NCI-H2227 treated with DMSO at 0.1 percent for 48 hours (cell line): ENCODE measurements around the gene RALY.

Source experiments
- DNase-seq: peaks from one replicate; lab custom pipeline; 2025; lab: John Stamatoyannopoulos, UW

Gene RALY

GRCh38 chr20:33993576-33994221 lies at the start of gene RALY:
RALY (plus strand) TSS chr20:33993911; CDS start chr20:34072075, 78,164 bp downstream.
- no peak for DNase-seq

DNA sequence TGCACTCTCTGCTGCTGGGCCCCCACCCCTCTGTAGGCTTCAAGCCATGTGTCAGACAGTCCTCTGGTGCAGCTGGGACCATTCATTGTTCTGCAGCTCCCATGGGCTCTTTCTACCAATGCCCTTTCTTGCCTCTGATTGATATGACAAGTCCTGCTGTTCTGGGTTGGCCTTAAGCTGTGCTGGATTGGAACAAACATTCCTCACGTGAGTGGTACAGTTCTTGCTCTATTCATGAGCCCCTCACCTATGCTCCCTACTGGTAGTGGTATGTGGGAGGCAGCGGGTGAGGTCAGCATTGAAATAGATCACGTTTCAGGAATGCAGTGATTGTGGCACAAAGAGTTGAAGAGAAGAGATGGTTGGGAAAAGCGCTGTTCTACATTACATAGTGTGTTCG lies 48.8 kb upstream of the RALY start:
- no peak for DNase-seq

GRCh38 chr20:33945391-33946081 lies 48.2 kb upstream of the RALY start:
- no peak for DNase-seq

GRCh38 chr20:33947709-33948295 lies 45.9 kb upstream of the RALY start:
- DNase-seq = no peak

DNA sequence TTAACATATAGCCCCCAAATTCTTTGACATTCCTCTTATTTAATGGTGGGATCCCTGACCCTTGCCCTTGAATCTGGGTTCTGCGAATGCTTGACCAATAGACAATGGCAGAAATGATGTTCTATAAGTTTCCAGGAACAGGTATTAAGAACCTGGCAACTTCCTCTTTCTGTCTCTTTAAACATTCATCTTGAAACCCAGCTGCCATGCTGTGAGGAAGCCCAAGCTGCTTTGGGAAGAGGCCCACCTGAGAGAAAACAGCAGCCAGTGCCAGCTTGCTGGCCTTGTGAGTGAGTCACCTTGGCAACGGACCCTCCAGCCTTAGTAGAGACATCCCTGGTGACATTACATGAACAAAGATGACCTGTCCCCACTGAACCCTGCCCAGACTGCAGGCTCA lies 45.2 kb upstream of the RALY start:
- DNase-seq = no peak

DNA sequence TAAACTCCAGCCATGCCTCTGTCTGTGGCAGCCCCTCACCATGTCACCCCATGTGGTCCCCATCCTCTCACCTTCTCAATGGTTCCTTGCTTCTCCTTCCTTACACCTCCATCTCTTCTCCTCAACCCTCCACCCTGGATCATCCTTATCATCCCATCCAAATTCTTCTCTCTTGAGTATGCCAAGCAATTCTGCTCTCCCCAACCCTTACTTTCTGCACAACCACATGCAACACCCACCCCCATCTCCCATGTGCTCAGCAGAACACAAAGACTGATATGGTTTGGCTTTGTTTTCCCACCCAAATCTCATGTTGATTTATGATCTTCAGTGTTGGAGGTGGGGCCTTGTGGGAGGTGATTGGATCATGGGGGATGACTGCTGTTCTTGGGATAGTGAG lies 42.5 kb upstream of the RALY start:
- no peak for DNase-seq

GRCh38 chr20:33954504-33954903 lies 39.2 kb upstream of the RALY start:
- no peak for DNase-seq

DNA sequence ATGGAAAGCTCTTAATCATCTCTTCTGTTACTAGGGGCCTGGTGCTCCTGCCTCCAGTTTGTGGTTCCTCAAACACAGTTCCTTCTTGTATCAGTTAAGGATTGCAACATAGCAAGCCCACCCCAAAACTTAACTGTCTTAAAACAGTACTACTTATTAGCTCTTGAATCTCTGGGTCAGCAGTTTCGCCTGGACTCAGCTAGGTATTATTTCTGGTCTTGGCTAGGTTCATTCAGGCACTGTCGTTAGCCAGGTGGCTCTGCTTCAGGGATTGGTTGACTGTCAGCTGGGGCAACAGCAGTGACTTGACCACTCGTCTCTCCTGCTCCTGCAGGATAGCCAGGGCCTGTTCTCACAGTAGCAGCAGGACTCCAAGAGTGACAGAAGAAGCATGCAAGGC lies 30.0 kb upstream of the RALY start:
- no peak for DNase-seq

GRCh38 chr20:33964441-33964840 lies 29.3 kb upstream of the RALY start:
- DNase-seq = no peak

GRCh38 chr20:33967126-33967525 lies 26.6 kb upstream of the RALY start:
- no peak for DNase-seq

- DNase-seq = no peak
Measured at GRCh38 chr20:33969563-33969962, 24.1 kb upstream of the RALY start.

GRCh38 chr20:33970229-33970628 lies 23.5 kb upstream of the RALY start:
- no peak for DNase-seq

GRCh38 chr20:33971147-33971975 lies 22.4 kb upstream of the RALY start:
- no peak for DNase-seq

GRCh38 chr20:33976959-33977358 lies 16.8 kb upstream of the RALY start:
- DNase-seq = no peak

DNA sequence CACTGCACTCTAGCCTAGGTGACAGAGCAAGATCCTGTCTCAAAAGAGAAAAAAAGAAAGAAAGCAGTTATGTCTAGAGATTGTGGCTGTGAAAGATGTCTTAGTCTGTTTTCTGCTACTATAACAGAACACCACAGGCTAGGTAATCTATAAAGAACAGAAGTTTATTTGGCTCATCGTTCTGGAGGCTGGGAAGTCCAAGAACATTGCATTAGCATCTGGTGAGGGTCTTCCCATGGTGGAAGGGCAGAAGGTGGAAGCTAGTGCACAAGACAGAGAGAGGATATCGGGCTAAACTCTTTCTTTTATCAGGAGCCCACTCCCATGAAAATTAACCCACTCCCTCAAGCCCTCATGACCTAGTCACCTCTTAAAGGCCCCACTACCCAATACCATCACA lies 16.2 kb upstream of the RALY start:
- DNase-seq = no peak

- no peak for DNase-seq
Measured at GRCh38 chr20:33979094-33979493, 14.6 kb upstream of the RALY start.

DNA sequence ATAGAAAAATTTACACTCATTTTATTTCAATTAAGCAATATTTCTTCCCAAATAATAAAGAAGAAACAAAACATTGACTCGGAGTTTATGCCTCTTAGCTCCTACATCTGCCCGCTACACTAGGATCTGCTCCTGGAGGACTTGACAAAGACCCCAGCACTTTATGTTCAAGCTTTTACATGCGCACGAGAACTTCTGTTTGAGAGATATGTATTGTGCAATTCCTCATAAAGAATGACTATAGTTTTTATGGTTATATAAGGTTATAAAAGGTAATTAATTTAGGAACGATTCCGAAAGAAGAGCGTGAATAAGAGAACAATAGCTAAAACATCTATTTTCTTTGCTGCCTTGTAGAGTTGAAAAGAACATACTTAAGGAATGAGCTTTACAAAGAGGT lies 12.4 kb upstream of the RALY start:
- DNase-seq = no peak

DNA sequence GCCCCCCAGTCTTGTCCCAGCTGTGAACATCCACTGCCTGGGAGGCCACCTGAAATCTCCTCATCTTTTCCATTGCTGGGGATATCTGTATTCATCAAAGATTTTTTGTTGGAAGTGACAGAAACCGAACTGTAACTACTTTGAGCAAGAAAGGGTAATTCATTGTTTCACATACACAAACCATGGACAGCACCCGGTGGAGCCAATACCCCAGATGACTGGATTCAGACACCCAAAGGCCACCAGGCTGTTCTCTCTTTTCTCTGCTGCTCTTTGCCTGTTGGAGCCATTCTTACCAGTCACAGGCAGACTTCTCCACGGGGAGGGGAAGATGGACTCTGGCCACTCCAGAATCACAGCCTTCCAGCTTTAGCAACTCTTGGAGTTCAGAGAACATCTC lies 11.7 kb upstream of the RALY start:
- DNase-seq = no peak

- DNase-seq = no peak
Measured at GRCh38 chr20:33983371-33983770, 10.3 kb upstream of the RALY start.

GRCh38 chr20:33984182-33984719 lies 9.5 kb upstream of the RALY start:
- DNase-seq = no peak

DNA sequence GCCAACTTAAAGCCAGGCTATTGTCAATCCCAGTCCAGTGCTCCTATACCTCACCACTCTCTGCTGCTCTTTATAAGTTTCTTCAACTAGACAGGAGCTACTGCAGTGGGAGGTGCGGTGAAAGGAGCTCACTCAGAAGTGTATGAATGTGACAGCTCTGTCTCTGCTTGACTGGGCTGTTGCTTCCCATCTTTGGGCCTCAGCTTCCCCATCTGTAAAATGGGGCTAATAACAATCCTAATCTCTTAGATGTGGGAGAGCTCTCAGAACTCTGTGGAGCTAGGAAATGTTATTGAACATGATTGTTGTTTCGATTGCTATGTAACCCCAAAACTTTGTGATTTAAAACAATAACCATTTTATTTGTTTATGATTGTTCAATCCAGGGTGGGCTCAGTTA lies 8.4 kb upstream of the RALY start:
- DNase-seq = no peak

- DNase-seq = no peak
Measured at GRCh38 chr20:33985830-33986229, 7.9 kb upstream of the RALY start.
